HFFc6 (cell line): ENCODE results near the gene GPR146. TPM values are rescaled to one million over a fixed set of nuclear protein-coding genes. Genes with fewer than 3 reads are reported as not detected.
"Not testable (repeated sequence)": the region's sequence is repeated elsewhere in the genome, so short reads cannot be mapped to it uniquely, and the experiment has no call there.

Source experiments
- DNase-seq: peaks from one replicate; pipeline ENCODE4 v3.0.0-alpha.2; 2018
- H3K27ac Mint-ChIP-seq: 2 replicates; pipeline ENCODE4 v1.8.0; 2020; ENCODE audit warnings: mild to moderate bottlenecking, mixed read lengths
- H3K27me3 Mint-ChIP-seq: 2 replicates; pipeline ENCODE4 v1.8.0; 2021; ENCODE audit warnings: mild to moderate bottlenecking, moderate library complexity, mixed read lengths; ENCODE audit not compliant: insufficient read depth
- H3K36me3 Mint-ChIP-seq: 2 replicates; pipeline ENCODE4 v1.8.0; 2021; ENCODE audit warnings: low read depth, mixed read lengths
- H3K4me1 Mint-ChIP-seq: 2 replicates; pipeline ENCODE4 v1.8.0; 2020; ENCODE audit warnings: low read depth, mixed read lengths
- H3K4me3 Mint-ChIP-seq: 2 replicates; pipeline ENCODE4 v1.8.0; 2020; ENCODE audit warnings: mild to moderate bottlenecking, moderate library complexity, mixed read lengths
- H3K9me3 Mint-ChIP-seq: 2 replicates; pipeline ENCODE4 v1.8.0; 2020; ENCODE audit warnings: mild to moderate bottlenecking, mixed read lengths
- CTCF ChIP-seq: fragments of 200-600 bp; sonication (generic); IDR thresholded peaks from 2 replicates; pipeline ENCODE4 v1.5.0; 2021; ENCODE audit warnings: antibody characterized with exemption, mild to moderate bottlenecking
- total RNA-seq, 6 experiments: library from RNA; stranded (reverse); fragmentation: NEBNext Ultra II Directional; extraction: Animal tissue kit (Norgen Biotek cat#: 25700); gene quantifications; 2 replicates in 1 of 6; 3 replicates in 5 of 6; pipeline ENCODE4 v1.2.3, GENCODE V29; 2021

The GPR146 gene
- total RNA-seq, 6 experiments from 2014 or later: 0.26 to 0.92 (median 0.52) TPM

DNA sequence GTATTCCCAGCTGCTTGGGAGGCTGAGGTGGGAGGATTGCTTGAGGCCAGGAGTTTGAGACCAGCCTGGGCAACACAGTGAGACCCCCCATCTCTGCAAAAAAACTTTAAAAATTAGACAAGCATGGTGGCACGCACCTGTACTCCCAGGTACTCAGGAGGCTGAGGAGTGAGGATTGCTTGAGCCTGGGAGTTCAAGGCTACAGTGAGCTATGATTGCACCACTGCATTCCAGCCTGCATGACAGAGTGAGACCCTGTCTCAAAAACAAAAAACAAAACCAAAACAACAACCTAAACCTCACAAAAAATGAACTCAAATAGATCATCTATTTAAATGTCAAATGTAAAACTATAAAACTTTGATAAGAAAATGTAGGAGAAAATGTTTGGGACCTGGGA lies 4.1 kb upstream of the GPR146 start:
- H3K27me3 Mint-ChIP-seq, H3K27ac Mint-ChIP-seq, DNase-seq, H3K36me3 Mint-ChIP-seq, H3K9me3 Mint-ChIP-seq: not testable (repeated sequence)
- Mint-ChIP-seq H3K4me3 (peak overlapping the region; percentile 80), H3K4me1 (peaks cover 24% of the 10 kb centered on the region)

DNA sequence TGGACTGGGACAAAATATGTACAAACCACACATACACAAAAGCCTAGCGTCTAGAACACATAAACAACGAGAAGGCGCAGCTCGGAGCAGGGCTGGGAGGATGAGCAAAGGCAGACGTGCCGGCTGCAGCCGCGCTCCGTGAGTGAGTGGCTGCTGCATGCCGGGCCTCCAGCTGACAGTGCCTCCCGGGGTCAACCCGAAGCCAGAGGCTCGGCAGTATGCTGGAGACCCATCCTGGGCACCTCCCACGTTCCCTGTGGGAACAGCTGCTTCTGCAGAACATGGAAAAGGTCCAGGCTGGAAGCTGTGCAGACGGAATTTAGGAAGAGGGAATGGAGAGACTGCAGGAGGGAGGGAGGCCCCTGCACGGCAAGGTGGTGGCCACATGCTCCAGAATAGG lies 3.6 kb upstream of the GPR146 start:
- H3K27ac Mint-ChIP-seq: peak overlapping the region; percentile 73
- peak overlapping the region; percentile 80 for H3K4me3 Mint-ChIP-seq
- no peak for TF ChIP-seq CTCF
- DNase-seq: peak; percentile 39
- H3K27me3 Mint-ChIP-seq: peaks cover 2% of the 10 kb centered on the region; the same call in 1 of the 2 replicates
- H3K4me1 Mint-ChIP-seq: peaks cover 27% of the 10 kb centered on the region
- H3K9me3 Mint-ChIP-seq: 0 out of 2 replicates have a peak, but pooled peaks cover 4% of the 10 kb centered on the region
- 0 out of 2 replicates have a peak, but pooled peaks cover 4% of the 10 kb centered on the region for H3K36me3 Mint-ChIP-seq

DNA sequence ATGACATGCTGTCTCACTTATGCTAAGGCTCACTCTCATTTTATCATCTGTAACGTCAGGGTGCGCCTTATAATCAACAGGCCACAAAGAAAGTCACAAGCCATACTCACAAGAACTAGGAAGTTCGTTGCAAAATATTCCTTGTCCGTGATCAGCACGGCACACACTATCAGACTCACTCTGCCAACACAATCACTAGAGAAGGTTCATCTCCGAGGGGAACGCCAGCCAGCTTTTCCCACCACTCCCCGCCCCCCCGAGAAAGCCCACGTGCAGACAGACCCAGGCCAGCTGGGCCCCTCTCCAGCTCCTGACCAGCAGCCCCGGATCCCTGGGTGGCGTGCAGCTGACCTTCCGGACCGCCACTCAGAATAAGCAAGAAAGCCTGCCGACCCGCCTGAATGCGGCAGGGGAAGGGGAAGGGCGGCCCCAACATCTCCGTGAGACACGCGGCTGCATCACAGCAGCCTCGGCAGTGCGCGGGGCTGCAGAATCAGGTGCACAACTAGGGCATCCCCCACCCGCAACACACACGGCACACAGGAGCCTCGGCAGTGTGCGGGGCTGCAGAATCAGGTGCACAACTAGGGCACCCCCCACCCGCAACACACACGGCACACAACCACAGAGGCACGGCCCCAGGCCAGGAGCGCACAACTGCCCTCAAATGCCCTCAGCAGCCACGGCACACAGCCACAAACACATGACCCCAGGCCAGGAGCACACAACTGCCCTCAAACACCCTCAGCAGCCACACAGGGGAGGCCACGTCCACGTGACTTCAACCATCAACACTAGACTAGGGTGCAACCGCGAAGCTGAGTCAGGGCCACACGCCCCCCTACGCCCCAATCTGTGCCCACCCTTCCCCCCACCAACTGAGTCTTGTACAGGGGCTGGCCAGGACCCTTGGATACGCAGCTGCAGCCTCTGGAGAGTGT lies 2.5 kb upstream of the GPR146 start:
- Mint-ChIP-seq H3K4me3 (no peak overlapping the region), H3K9me3 (no peaks in the 10 kb centered on the region), H3K36me3 (no peaks in the 10 kb centered on the region), H3K27me3 (peaks cover 2% of the 10 kb centered on the region), H3K4me1 (peaks cover 27% of the 10 kb centered on the region), H3K27ac (no peak overlapping the region; the same call in 1 of the 2 replicates)
- no peak for TF ChIP-seq CTCF
- no peak for DNase-seq

- peaks cover 27% of the 10 kb centered on the region for H3K4me1 Mint-ChIP-seq
- no peaks in the 10 kb centered on the region for H3K36me3 Mint-ChIP-seq
- no peak overlapping the region for H3K4me3 Mint-ChIP-seq
- no peak overlapping the region for H3K27ac Mint-ChIP-seq
- H3K9me3 Mint-ChIP-seq: no peaks in the 10 kb centered on the region
- DNase-seq: no peak
- TF ChIP-seq CTCF: no peak
- peaks cover 2% of the 10 kb centered on the region for H3K27me3 Mint-ChIP-seq
Measured at GRCh38 chr7:1042492-1042833, 1.9 kb upstream of the GPR146 start.

- Mint-ChIP-seq H3K9me3 (no peaks in the 10 kb centered on the region), H3K4me1 (peaks cover 27% of the 10 kb centered on the region), H3K27me3 (peaks cover 2% of the 10 kb centered on the region), H3K36me3 (no peaks in the 10 kb centered on the region), H3K27ac (peak overlapping the region; percentile 90), H3K4me3 (peak overlapping the region; percentile 80)
- TF ChIP-seq CTCF: no peak
- DNase-seq: no peak
Measured at GRCh38 chr7:1043552-1044188, 676 bp upstream of the GPR146 start.
